Measurements from ENCODE around the gene AOAH. TPM values are rescaled to one million over a fixed set of nuclear protein-coding genes. Genes with fewer than 3 reads are reported as not detected.

Gene AOAH
- total RNA-seq, 2 experiments from 2014 or later, result 13.3 to 14.4 TPM

- CTCF ChIA-PET, result interaction anchor here (0.8 to 1.2 kb wide), 3 partner anchors 9 to 150 kb away, joined by 3 to 4 read pairs (median 3); no protein-coding TSS in a partner anchor
These were observed 96.5 kb downstream of the AOAH start for GRCh38 chr7:36627836-36628235.

GRCh38 chr7:36626111-36626510 is 98.2 kb downstream of the AOAH start:
- no peak for DNase-seq
- H3K9me3 Mint-ChIP-seq, result peaks cover 2% of the 10 kb centered on the region
- ChIA-PET CTCF (interaction anchor here (0.6 to 1.2 kb wide), 2 partner anchors 122 to 170 kb away, joined by 3 read pairs; no protein-coding TSS in a partner anchor), POLR2A (interaction anchor here (0.6 kb wide), 1 partner anchor 53 kb away, joined by 3 read pairs; no protein-coding TSS in a partner anchor)
- H3K27me3 Mint-ChIP-seq, result no peaks in the 10 kb centered on the region
- H3K4me3 Mint-ChIP-seq, result no peak overlapping the region
- H3K27ac Mint-ChIP-seq, result no peak overlapping the region
- H3K36me3 Mint-ChIP-seq (ENCODE audit: low read depth), result peaks cover 19% of the 10 kb centered on the region
- H3K4me1 Mint-ChIP-seq, result peaks cover 8% of the 10 kb centered on the region

More at GRCh38 chr7:36627836-36628235, 96.5 kb downstream of the AOAH start:
- Mint-ChIP-seq H3K4me1 (peaks cover 4% of the 10 kb centered on the region), H3K4me3 (no peak overlapping the region), H3K27me3 (no peaks in the 10 kb centered on the region), H3K36me3 (ENCODE audit: low read depth) (peaks cover 4% of the 10 kb centered on the region), H3K27ac (peak overlapping the region; percentile 14), H3K9me3 (peaks cover 2% of the 10 kb centered on the region)
- POLR2A ChIA-PET, result interaction anchor here (0.6 kb wide), 1 partner anchor 429 kb away, joined by 5 read pairs; no protein-coding TSS in a partner anchor
- no peak for DNase-seq

- no peak for DNase-seq
- Mint-ChIP-seq H3K9me3 (peaks cover 2% of the 10 kb centered on the region), H3K27ac (no peak overlapping the region), H3K4me3 (no peak overlapping the region), H3K4me1 (peaks cover 8% of the 10 kb centered on the region), H3K27me3 (no peaks in the 10 kb centered on the region), H3K36me3 (ENCODE audit: low read depth) (peaks cover 23% of the 10 kb centered on the region)
- ChIA-PET CTCF (interaction anchor here (1.0 kb wide), 2 partner anchors 10 to 258 kb away, joined by 3 read pairs; no protein-coding TSS in a partner anchor), POLR2A (no interaction called here)
These were observed 99.0 kb downstream of the AOAH start for GRCh38 chr7:36625247-36625646.

- Mint-ChIP-seq H3K9me3 (peaks cover 2% of the 10 kb centered on the region), H3K4me3 (no peak overlapping the region), H3K27ac (no peak overlapping the region), H3K4me1 (peaks cover 8% of the 10 kb centered on the region), H3K27me3 (no peaks in the 10 kb centered on the region), H3K36me3 (ENCODE audit: low read depth) (peaks cover 28% of the 10 kb centered on the region)
- ChIA-PET POLR2A (no interaction called here), CTCF (interaction anchor here (1.1 kb wide), 1 partner anchor 20 kb away, joined by 3 read pairs; no protein-coding TSS in a partner anchor)
- no peak for DNase-seq
These were observed 101.0 kb downstream of the AOAH start for GRCh38 chr7:36623247-36623646.

- no peak overlapping the region for H3K4me3 Mint-ChIP-seq
- H3K36me3 Mint-ChIP-seq (ENCODE audit: low read depth), result peaks cover 27% of the 10 kb centered on the region
- CTCF ChIA-PET, result interaction anchor here (1.0 to 1.4 kb wide), 2 partner anchors 17 to 244 kb away, joined by 3 to 5 read pairs; no protein-coding TSS in a partner anchor
- H3K9me3 Mint-ChIP-seq, result peaks cover 2% of the 10 kb centered on the region
- H3K27me3 Mint-ChIP-seq, result no peaks in the 10 kb centered on the region
- peaks cover 8% of the 10 kb centered on the region for H3K4me1 Mint-ChIP-seq
- DNase-seq, result no peak
- H3K27ac Mint-ChIP-seq, result no peak overlapping the region
- POLR2A ChIA-PET, result no interaction called here
These were observed 102.9 kb downstream of the AOAH start for GRCh38 chr7:36621396-36621795.

GRCh38 chr7:36620166-36620708 is 104.1 kb downstream of the AOAH start:
- Mint-ChIP-seq H3K27ac (no peak overlapping the region), H3K36me3 (ENCODE audit: low read depth) (peaks cover 31% of the 10 kb centered on the region), H3K4me1 (peaks cover 4% of the 10 kb centered on the region), H3K4me3 (no peak overlapping the region), H3K9me3 (no peaks in the 10 kb centered on the region), H3K27me3 (no peaks in the 10 kb centered on the region)
- ChIA-PET CTCF (interaction anchor here (1.1 to 1.8 kb wide), 3 partner anchors 9 to 33 kb away, joined by 3 to 5 read pairs (median 5); no protein-coding TSS in a partner anchor), POLR2A (no interaction called here)
- DNase-seq, result no peak

GRCh38 chr7:36617408-36617807 is 106.9 kb downstream of the AOAH start:
- POLR2A ChIA-PET, result no interaction called here
- no peak overlapping the region for H3K27ac Mint-ChIP-seq
- peaks cover 30% of the 10 kb centered on the region for H3K36me3 Mint-ChIP-seq (ENCODE audit: low read depth)
- H3K4me1 Mint-ChIP-seq, result peaks cover 13% of the 10 kb centered on the region
- CTCF ChIA-PET, result no interaction called here
- no peak overlapping the region for H3K4me3 Mint-ChIP-seq
- DNase-seq, result no peak
- H3K9me3 Mint-ChIP-seq, result no peaks in the 10 kb centered on the region
- no peaks in the 10 kb centered on the region for H3K27me3 Mint-ChIP-seq

GRCh38 chr7:36615852-36616540 is 108.3 kb downstream of the AOAH start:
- H3K4me3 Mint-ChIP-seq, result no peak overlapping the region
- CTCF ChIA-PET, result no interaction called here
- DNase-seq, result no peak
- peaks cover 10% of the 10 kb centered on the region for H3K4me1 Mint-ChIP-seq
- H3K36me3 Mint-ChIP-seq (ENCODE audit: low read depth), result peaks cover 16% of the 10 kb centered on the region
- POLR2A ChIA-PET, result no interaction called here
- no peaks in the 10 kb centered on the region for H3K9me3 Mint-ChIP-seq
- H3K27ac Mint-ChIP-seq, result no peak overlapping the region
- H3K27me3 Mint-ChIP-seq, result no peaks in the 10 kb centered on the region

GRCh38 chr7:36614959-36615358 is 109.3 kb downstream of the AOAH start:
- Mint-ChIP-seq H3K9me3 (no peaks in the 10 kb centered on the region), H3K27me3 (no peaks in the 10 kb centered on the region), H3K36me3 (ENCODE audit: low read depth) (peaks cover 13% of the 10 kb centered on the region), H3K4me3 (no peak overlapping the region), H3K4me1 (peaks cover 10% of the 10 kb centered on the region), H3K27ac (no peak overlapping the region)
- DNase-seq, result no peak
- ChIA-PET POLR2A (no interaction called here), CTCF (interaction anchor here (1.2 kb wide), 1 partner anchor 23 kb away, joined by 3 read pairs; no protein-coding TSS in a partner anchor)

- ChIA-PET CTCF (no interaction called here), POLR2A (no interaction called here)
- Mint-ChIP-seq H3K9me3 (no peaks in the 10 kb centered on the region), H3K27ac (no peak overlapping the region), H3K36me3 (ENCODE audit: low read depth) (peaks cover 8% of the 10 kb centered on the region), H3K27me3 (no peaks in the 10 kb centered on the region), H3K4me1 (peaks cover 10% of the 10 kb centered on the region), H3K4me3 (no peak overlapping the region)
- DNase-seq, result no peak
These were observed 111.2 kb downstream of the AOAH start for GRCh38 chr7:36613031-36613614.

GRCh38 chr7:36611703-36612102 is 112.6 kb downstream of the AOAH start:
- CTCF ChIA-PET, result no interaction called here

GRCh38 chr7:36607721-36608095 is 116.6 kb downstream of the AOAH start:
- DNase-seq, result no peak
- no peaks in the 10 kb centered on the region for H3K36me3 Mint-ChIP-seq (ENCODE audit: low read depth)
- H3K4me3 Mint-ChIP-seq, result no peak overlapping the region
- peaks cover 31% of the 10 kb centered on the region for H3K4me1 Mint-ChIP-seq
- H3K27ac Mint-ChIP-seq, result no peak overlapping the region
- CTCF ChIA-PET, result no interaction called here
- H3K27me3 Mint-ChIP-seq, result no peaks in the 10 kb centered on the region
- H3K9me3 Mint-ChIP-seq, result no peaks in the 10 kb centered on the region
- POLR2A ChIA-PET, result no interaction called here

More at GRCh38 chr7:36611703-36612102, 112.6 kb downstream of the AOAH start:
- POLR2A ChIA-PET, result no interaction called here
- no peak for DNase-seq
- Mint-ChIP-seq H3K9me3 (no peaks in the 10 kb centered on the region), H3K4me1 (peaks cover 17% of the 10 kb centered on the region), H3K4me3 (no peak overlapping the region), H3K27me3 (no peaks in the 10 kb centered on the region), H3K27ac (no peak overlapping the region), H3K36me3 (ENCODE audit: low read depth) (peaks cover 7% of the 10 kb centered on the region)

Data from activated CD4-positive, alpha-beta T cell treated with anti-CD3 and anti-CD28 coated beads, Interleukin-2, amount 10 ng/mL, durations not matched to agents 7 days and 5 days (primary cell).